Mesenchymal stem cell (in vitro differentiated cells and primary cell): Measurements from ENCODE around the gene NTN5.
A peak's percentile ranks its signal among the peaks of the same experiment; 100 is the strongest.
"Not testable (repeated sequence)": the region's sequence is repeated elsewhere in the genome, so short reads cannot be mapped to it uniquely, and the experiment has no call there.

Experiments used
- DNase-seq: peaks from one replicate; pipeline ENCODE4 v3.0.0-alpha.2; 2013
- H2AFZ ChIP-seq: one replicate; pipeline ENCODE4 v1.6.1; 2013; ENCODE audit warnings: low read depth, mild to moderate bottlenecking, control low read depth, inconsistent platforms, low read length, moderate library complexity
- H2AK5ac ChIP-seq: 2 replicates; pipeline ENCODE4 v1.6.1; 2013; ENCODE audit warnings: low read length, moderate library complexity, mild to moderate bottlenecking, inconsistent platforms; ENCODE audit not compliant: severe bottlenecking
- H2BK120ac ChIP-seq: one replicate; pipeline ENCODE4 v1.6.1; 2013; ENCODE audit warnings: low read depth, mild to moderate bottlenecking, inconsistent platforms, low read length, moderate library complexity
- H2BK12ac ChIP-seq, 2 experiments: one replicate each; pipeline ENCODE4 v1.6.1; 2013; ENCODE audit warnings: inconsistent platforms in 2 of 2, low read length in 2 of 2, mild to moderate bottlenecking in 2 of 2, moderate library complexity in 2 of 2, control low read depth in 1 of 2
- H2BK15ac ChIP-seq: one replicate; pipeline ENCODE4 v1.6.1; 2013; ENCODE audit warnings: mild to moderate bottlenecking, low read depth, inconsistent platforms; ENCODE audit not compliant: poor library complexity, severe bottlenecking
- H2BK5ac ChIP-seq: 2 replicates; pipeline ENCODE4 v1.6.1; 2013; ENCODE audit warnings: low read depth, mild to moderate bottlenecking, low read length, control low read depth, inconsistent platforms; ENCODE audit not compliant: poor library complexity, severe bottlenecking
- H3K14ac ChIP-seq, 2 experiments: one replicate each; pipeline ENCODE4 v1.6.1; 2013; ENCODE audit warnings: inconsistent platforms in 2 of 2, low read length in 2 of 2, control low read depth in 1 of 2, mild to moderate bottlenecking in 1 of 2, moderate library complexity in 1 of 2
- H3K18ac ChIP-seq, 2 experiments: one replicate each; pipeline ENCODE4 v1.6.1; 2013; ENCODE audit warnings: inconsistent platforms in 2 of 2, low read length in 2 of 2, control low read depth in 1 of 2, low read depth in 1 of 2, mild to moderate bottlenecking in 1 of 2
- H3K23ac ChIP-seq, 2 experiments: one replicate each; pipeline ENCODE4 v1.6.1; 2013; ENCODE audit warnings: inconsistent platforms in 2 of 2, low read length in 2 of 2, mild to moderate bottlenecking in 2 of 2, moderate library complexity in 2 of 2, control low read depth in 1 of 2
- H3K27ac ChIP-seq: 2 replicates; pipeline ENCODE4 v1.5.1; 2013; ENCODE audit warnings: mild to moderate bottlenecking, moderate library complexity, low read length, control low read depth, inconsistent platforms; ENCODE audit not compliant: poor library complexity, severe bottlenecking
- H3K27me3 ChIP-seq, 2 experiments: 2 replicates each; pipeline versions ENCODE4 v1.6.1 to v1.7.0; 2013; ENCODE audit warnings: low read length in 2 of 2, mild to moderate bottlenecking in 2 of 2, moderate library complexity in 2 of 2, control low read depth in 1 of 2, inconsistent platforms in 1 of 2; ENCODE audit not compliant: control insufficient read depth in 1 of 2, insufficient read depth in 1 of 2
- H3K36me3 ChIP-seq, 2 experiments: 2 replicates each; pipeline versions ENCODE4 v1.6.1 to v1.7.0; 2013; ENCODE audit warnings: low read length in 2 of 2, control low read depth in 1 of 2, inconsistent platforms in 1 of 2, low read depth in 1 of 2, mild to moderate bottlenecking in 1 of 2; ENCODE audit not compliant: insufficient read depth in 2 of 2, control insufficient read depth in 1 of 2
- H3K4ac ChIP-seq, 2 experiments: one replicate each; pipeline ENCODE4 v1.6.1; 2013; ENCODE audit warnings: inconsistent platforms in 2 of 2, low read length in 2 of 2, mild to moderate bottlenecking in 2 of 2, moderate library complexity in 2 of 2, control low read depth in 1 of 2, low read depth in 1 of 2
- H3K4me1 ChIP-seq: 2 replicates; pipeline ENCODE4 v1.6.1; 2013; ENCODE audit warnings: low read depth, low read length, control low read depth; ENCODE audit not compliant: control insufficient read depth, insufficient read depth
- H3K4me2 ChIP-seq: 2 replicates; pipeline ENCODE4 v1.6.1; 2013; ENCODE audit warnings: low read length, mild to moderate bottlenecking, inconsistent platforms; ENCODE audit not compliant: poor library complexity, severe bottlenecking
- H3K4me3 ChIP-seq, 2 experiments: 2 replicates each; pipeline versions ENCODE4 v1.5.1 to v1.7.0; 2013; ENCODE audit warnings: low read length in 2 of 2, mild to moderate bottlenecking in 2 of 2, control low read depth in 1 of 2, low read depth in 1 of 2; ENCODE audit not compliant: insufficient read depth in 1 of 2
- H3K79me1 ChIP-seq: replicated peaks from 2 replicates; pipeline ENCODE4 v1.6.1; 2013; ENCODE audit warnings: mild to moderate bottlenecking, control low read depth, low read length, inconsistent platforms; ENCODE audit not compliant: poor library complexity, severe bottlenecking
- H3K9ac ChIP-seq: 2 replicates; pipeline ENCODE4 v1.7.0; 2013; ENCODE audit warnings: mild to moderate bottlenecking, low read length, moderate library complexity
- H3K9me3 ChIP-seq: 2 replicates; pipeline ENCODE4 v1.7.0; 2013; ENCODE audit warnings: mild to moderate bottlenecking, low read length; ENCODE audit not compliant: control insufficient read depth
- H4K8ac ChIP-seq: one replicate; pipeline ENCODE4 v1.6.1; 2013; ENCODE audit warnings: inconsistent platforms, mild to moderate bottlenecking, low read length, moderate library complexity
- H4K91ac ChIP-seq: one replicate; pipeline ENCODE4 v1.6.1; 2013; ENCODE audit warnings: mild to moderate bottlenecking, low read length, inconsistent platforms
- whole genome bisulfite sequencing: methylation state at CpG from one replicate; pipeline ENCODE4 v1.1.7; 2013; ENCODE audit warnings: mixed read lengths; 5-methylcytosine and 5-hydroxymethylcytosine counted together

The NTN5 gene

GRCh38 chr19:48660852-48661710 is 11.7 kb downstream of the NTN5 start:
- no peaks in the 10 kb centered on the region for H3K79me1 ChIP-seq
- no peak overlapping the region for H3K4ac ChIP-seq
- no peaks in the 10 kb centered on the region for H3K9me3 ChIP-seq
- H2BK120ac ChIP-seq, result no peak overlapping the region
- no peak overlapping the region for H3K14ac ChIP-seq
- H3K4me2 ChIP-seq, result no peak overlapping the region
- 86% methylated on average over 35 of the region's 35 CpGs for WGBS
- no peak overlapping the region for H4K8ac ChIP-seq
- no peak overlapping the region for H3K18ac ChIP-seq
- peaks cover 0 to 4% of the 10 kb centered on the region in 2 experiments for H3K27me3 ChIP-seq
- no peak overlapping the region for H2AK5ac ChIP-seq
- no peak overlapping the region for H3K9ac ChIP-seq
- H3K27ac ChIP-seq, result no peak overlapping the region
- no peak overlapping the region for H3K23ac ChIP-seq
- no peaks in the 10 kb centered on the region for H3K36me3 ChIP-seq
- no peak overlapping the region for H2BK12ac ChIP-seq
- no peak overlapping the region for H2BK15ac ChIP-seq
- peaks cover 13% of the 10 kb centered on the region for H3K4me1 ChIP-seq
- no peak overlapping the region for H3K4me3 ChIP-seq
- H2BK5ac ChIP-seq, result no peak overlapping the region
- H4K91ac ChIP-seq, result no peak overlapping the region
- DNase-seq, result peak; percentile 90
- no peak overlapping the region for H2AFZ ChIP-seq

- no peak overlapping the region for H3K9ac ChIP-seq
- no peaks in the 10 kb centered on the region for H3K79me1 ChIP-seq
- H2BK15ac ChIP-seq, result no peak overlapping the region
- no peaks in the 10 kb centered on the region for H3K9me3 ChIP-seq
- H2AFZ ChIP-seq, result no peak overlapping the region
- H3K36me3 ChIP-seq, result no peaks in the 10 kb centered on the region
- H4K91ac ChIP-seq, result no peak overlapping the region
- H2BK120ac ChIP-seq, result no peak overlapping the region
- WGBS, result 94% methylated on average over 5 of the region's 5 CpGs
- peaks cover 14% of the 10 kb centered on the region for H3K4me1 ChIP-seq
- no peak overlapping the region for H3K4ac ChIP-seq
- peak overlapping the region in 1 of 2 experiments; percentile 24 for H2BK12ac ChIP-seq
- H3K14ac ChIP-seq, result no peak overlapping the region
- H3K4me2 ChIP-seq, result no peak overlapping the region
- H3K23ac ChIP-seq, result no peak overlapping the region
- H3K4me3 ChIP-seq, result no peak overlapping the region
- no peak overlapping the region for H2BK5ac ChIP-seq
- H2AK5ac ChIP-seq, result no peak overlapping the region
- no peaks in the 10 kb centered on the region for H3K27me3 ChIP-seq
- no peak overlapping the region for H3K18ac ChIP-seq
- H3K27ac ChIP-seq, result no peak overlapping the region
- no peak overlapping the region for H4K8ac ChIP-seq
- DNase-seq, result peak; percentile 33
Measured at GRCh38 chr19:48659768-48660167, 13.0 kb downstream of the NTN5 start.

GRCh38 chr19:48658483-48658882 is 14.3 kb downstream of the NTN5 start:
- Histone ChIP-seq H3K23ac (no peak overlapping the region), H3K4me2 (no peak overlapping the region), H2BK15ac (no peak overlapping the region), H3K36me3 (no peaks in the 10 kb centered on the region), H3K9me3 (no peaks in the 10 kb centered on the region), H3K18ac (no peak overlapping the region), H3K14ac (no peak overlapping the region), H3K9ac (no peak overlapping the region), H3K27me3 (peaks cover 0 to 3% of the 10 kb centered on the region in 2 experiments), H3K4ac (no peak overlapping the region), H3K4me1 (peaks cover 19% of the 10 kb centered on the region), H4K91ac (no peak overlapping the region), H2AFZ (no peak overlapping the region), H2AK5ac (no peak overlapping the region), H3K79me1 (no peaks in the 10 kb centered on the region), H3K4me3 (no peak overlapping the region), H2BK12ac (no peak overlapping the region), H3K27ac (no peak overlapping the region), H2BK5ac (no peak overlapping the region), H4K8ac (no peak overlapping the region), H2BK120ac (no peak overlapping the region)
- DNase-seq, result no peak
- 99% methylated on average over 6 of the region's 6 CpGs for WGBS

GRCh38 chr19:48657828-48658227 is 15.0 kb downstream of the NTN5 start:
- not testable (repeated sequence) for H3K9me3 ChIP-seq, H3K23ac ChIP-seq, H3K4me2 ChIP-seq, H2BK15ac ChIP-seq, H2AK5ac ChIP-seq, H3K14ac ChIP-seq, H4K91ac ChIP-seq, H2BK5ac ChIP-seq, H3K27me3 ChIP-seq, H3K79me1 ChIP-seq, H3K36me3 ChIP-seq, DNase-seq, H2AFZ ChIP-seq, H3K4me3 ChIP-seq, H3K9ac ChIP-seq, H2BK120ac ChIP-seq, H4K8ac ChIP-seq, H3K27ac ChIP-seq
- Histone ChIP-seq H3K4ac (peak overlapping the region in 1 of 2 experiments; percentile 28), H3K4me1 (peaks cover 21% of the 10 kb centered on the region), H3K18ac (peak overlapping the region in 1 of 2 experiments; percentile 70), H2BK12ac (peak overlapping the region in 1 of 2 experiments; percentile 50)
- WGBS, result 95% methylated on average over 4 of the region's 5 CpGs
